ENCODE results near the gene IL12RB2. TPM values are rescaled to one million over a fixed set of nuclear protein-coding genes. Genes with fewer than 3 reads are reported as not detected.
"Not testable (repeated sequence)": the region's sequence is repeated elsewhere in the genome, so short reads cannot be mapped to it uniquely, and the experiment has no call there.

IL12RB2 gene
- total RNA-seq, 2 experiments from 2014 or later: 75.5 to 76.0 TPM

DNA sequence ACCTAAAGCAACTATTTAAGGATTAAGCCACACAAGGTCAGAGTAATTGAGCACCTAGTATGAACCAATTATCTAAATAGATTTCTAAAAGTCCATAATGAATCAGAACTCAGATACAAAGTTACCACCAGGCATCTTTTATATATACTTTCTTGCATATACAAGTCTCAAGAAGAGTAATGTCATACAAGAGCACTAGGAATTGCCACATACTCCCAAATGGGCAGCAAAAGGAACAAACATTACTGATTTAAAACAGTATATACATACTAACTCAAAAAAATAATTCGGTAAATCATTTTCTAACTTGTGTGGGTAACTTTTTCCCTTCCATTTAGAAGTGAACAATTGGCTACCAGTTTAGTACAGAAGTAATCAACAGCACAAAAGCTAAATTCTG lies 100.5 kb downstream of the IL12RB2 start:
- H3K27ac Mint-ChIP-seq: no peak overlapping the region
- ChIA-PET POLR2A (interaction anchor here (0.7 to 3.6 kb wide), 3 partner anchors 9 to 21 kb away, joined by 3 to 18 read pairs (median 3); partner anchors contain the start of gene SERBP1), CTCF (interaction anchor here (0.6 to 1.1 kb wide), 4 partner anchors 9 to 194 kb away, joined by 3 to 4 read pairs (median 4); no protein-coding TSS in a partner anchor)
- DNase-seq: no peak
- H3K27me3 Mint-ChIP-seq: no peaks in the 10 kb centered on the region
- H3K36me3 Mint-ChIP-seq (ENCODE audit: low read depth): peaks cover 42% of the 10 kb centered on the region
- peaks cover 3% of the 10 kb centered on the region for H3K4me1 Mint-ChIP-seq
- H3K4me3 Mint-ChIP-seq: no peak overlapping the region
- H3K9me3 Mint-ChIP-seq: no peaks in the 10 kb centered on the region

DNA sequence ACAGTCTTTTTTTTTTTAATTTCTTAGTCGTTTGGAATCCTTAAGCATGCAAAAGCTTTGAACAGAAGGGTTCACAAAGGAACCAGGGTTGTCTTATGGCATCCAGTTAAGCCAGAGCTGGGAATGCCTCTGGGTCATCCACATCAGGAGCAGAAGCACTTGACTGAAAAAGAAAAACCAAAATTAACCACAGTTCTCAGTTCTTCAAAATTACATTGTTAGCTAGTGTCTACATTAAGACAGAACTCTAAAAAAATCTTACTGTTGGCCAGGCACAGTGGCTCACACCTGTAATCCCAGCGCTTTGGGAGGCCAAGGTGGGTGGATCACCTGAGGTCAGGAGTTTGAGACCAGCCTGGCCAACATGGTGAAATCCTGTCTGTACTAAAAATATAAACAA lies 105.4 kb downstream of the IL12RB2 start:
- POLR2A ChIA-PET: interaction anchor here (1.8 kb wide), 1 partner anchor 16 kb away, joined by 8 read pairs; no protein-coding TSS in a partner anchor
- H3K27ac Mint-ChIP-seq, CTCF ChIA-PET, DNase-seq, H3K9me3 Mint-ChIP-seq, H3K27me3 Mint-ChIP-seq, H3K4me3 Mint-ChIP-seq: not testable (repeated sequence)
- Mint-ChIP-seq H3K4me1 (peaks cover 25% of the 10 kb centered on the region), H3K36me3 (ENCODE audit: low read depth) (peaks cover 75% of the 10 kb centered on the region)

DNA sequence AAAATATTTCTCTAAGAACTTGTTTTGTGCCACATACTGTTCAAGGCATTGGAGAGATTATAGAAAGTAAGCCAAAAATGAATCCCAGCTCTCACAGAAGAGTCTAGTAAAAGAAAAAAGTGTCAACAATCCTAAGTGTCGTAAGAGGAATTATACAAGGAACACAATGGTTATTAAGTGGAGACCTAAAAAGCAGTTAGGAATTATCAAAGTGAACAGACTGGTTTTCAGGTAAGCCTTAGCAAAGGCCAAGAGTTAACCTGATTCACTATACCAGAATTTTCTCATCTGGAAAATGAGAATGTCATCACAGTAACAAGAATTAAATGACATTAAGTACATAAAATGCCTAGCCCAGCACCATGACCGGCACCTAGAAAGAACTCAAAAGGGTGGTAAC lies 106.9 kb downstream of the IL12RB2 start:
- POLR2A ChIA-PET: interaction anchor here (1.5 to 3.4 kb wide), 2 partner anchors 14 to 78 kb away, joined by 4 to 22 read pairs; partner anchors contain the start of gene SERBP1
- Mint-ChIP-seq H3K27me3 (no peaks in the 10 kb centered on the region), H3K36me3 (ENCODE audit: low read depth) (peaks cover 84% of the 10 kb centered on the region), H3K27ac (no peak overlapping the region), H3K9me3 (no peaks in the 10 kb centered on the region), H3K4me1 (peaks cover 34% of the 10 kb centered on the region), H3K4me3 (no peak overlapping the region)
- CTCF ChIA-PET: interaction anchor here (1.5 kb wide), 1 partner anchor 14 kb away, joined by 5 read pairs; no protein-coding TSS in a partner anchor
- no peak for DNase-seq

DNA sequence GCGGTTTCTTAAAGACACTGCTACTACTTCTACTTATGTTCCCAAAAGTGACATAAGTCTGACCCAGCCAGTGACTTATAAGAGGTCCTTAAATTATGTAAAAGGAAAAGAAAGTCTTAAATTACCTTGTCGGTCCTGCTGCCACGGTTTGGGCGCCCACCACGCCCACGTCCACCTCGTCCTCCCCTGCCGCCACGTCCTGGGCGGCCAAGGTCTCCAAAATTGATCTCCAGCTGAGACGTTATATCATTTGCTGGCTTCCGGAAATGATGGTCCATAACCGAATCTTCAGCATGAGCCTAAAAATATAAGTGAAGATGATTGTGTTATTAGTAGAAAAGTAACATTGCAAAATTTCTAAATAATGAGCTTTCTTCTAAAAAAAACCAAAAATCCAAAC lies 107.4 kb downstream of the IL12RB2 start:
- H3K9me3 Mint-ChIP-seq: no peaks in the 10 kb centered on the region
- no peak for DNase-seq
- peaks cover 84% of the 10 kb centered on the region for H3K36me3 Mint-ChIP-seq (ENCODE audit: low read depth)
- H3K27me3 Mint-ChIP-seq: no peaks in the 10 kb centered on the region
- ChIA-PET CTCF (interaction anchor here (1.1 to 1.5 kb wide), 2 partner anchors 13 to 33 kb away, joined by 4 to 5 read pairs; no protein-coding TSS in a partner anchor), POLR2A (interaction anchor here (1.5 to 3.4 kb wide), 2 partner anchors 14 to 78 kb away, joined by 4 to 22 read pairs; partner anchors contain the start of gene SERBP1)
- no peak overlapping the region for H3K4me3 Mint-ChIP-seq
- no peak overlapping the region for H3K27ac Mint-ChIP-seq
- peaks cover 38% of the 10 kb centered on the region for H3K4me1 Mint-ChIP-seq

DNA sequence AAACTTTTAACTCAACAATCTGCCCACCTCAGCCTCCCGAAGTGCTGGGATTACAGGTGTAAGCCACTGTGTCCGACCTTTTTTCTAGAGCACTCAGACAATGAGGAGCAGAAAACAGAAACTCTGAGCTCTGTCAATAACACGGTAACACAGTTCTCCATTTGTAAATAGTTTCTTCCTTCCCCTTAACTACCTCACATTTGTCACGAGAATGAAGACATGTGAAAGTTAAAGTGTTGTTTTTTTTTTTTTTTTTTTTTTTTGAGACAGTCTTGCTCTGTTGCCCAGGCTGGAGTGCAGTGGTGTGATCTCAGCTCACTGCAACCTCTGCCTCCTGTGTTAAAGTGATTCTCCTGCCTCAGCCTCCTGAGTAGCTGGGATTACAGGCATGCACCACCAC lies 110.1 kb downstream of the IL12RB2 start:
- peaks cover 61% of the 10 kb centered on the region for H3K4me1 Mint-ChIP-seq
- peaks cover 89% of the 10 kb centered on the region for H3K36me3 Mint-ChIP-seq (ENCODE audit: low read depth)
- DNase-seq, H3K9me3 Mint-ChIP-seq, CTCF ChIA-PET, H3K27ac Mint-ChIP-seq, H3K4me3 Mint-ChIP-seq, H3K27me3 Mint-ChIP-seq: not testable (repeated sequence)
- POLR2A ChIA-PET: interaction anchor here (3.4 kb wide), 1 partner anchor 11 kb away, joined by 22 read pairs; the partner anchor contains the start of gene SERBP1

DNA sequence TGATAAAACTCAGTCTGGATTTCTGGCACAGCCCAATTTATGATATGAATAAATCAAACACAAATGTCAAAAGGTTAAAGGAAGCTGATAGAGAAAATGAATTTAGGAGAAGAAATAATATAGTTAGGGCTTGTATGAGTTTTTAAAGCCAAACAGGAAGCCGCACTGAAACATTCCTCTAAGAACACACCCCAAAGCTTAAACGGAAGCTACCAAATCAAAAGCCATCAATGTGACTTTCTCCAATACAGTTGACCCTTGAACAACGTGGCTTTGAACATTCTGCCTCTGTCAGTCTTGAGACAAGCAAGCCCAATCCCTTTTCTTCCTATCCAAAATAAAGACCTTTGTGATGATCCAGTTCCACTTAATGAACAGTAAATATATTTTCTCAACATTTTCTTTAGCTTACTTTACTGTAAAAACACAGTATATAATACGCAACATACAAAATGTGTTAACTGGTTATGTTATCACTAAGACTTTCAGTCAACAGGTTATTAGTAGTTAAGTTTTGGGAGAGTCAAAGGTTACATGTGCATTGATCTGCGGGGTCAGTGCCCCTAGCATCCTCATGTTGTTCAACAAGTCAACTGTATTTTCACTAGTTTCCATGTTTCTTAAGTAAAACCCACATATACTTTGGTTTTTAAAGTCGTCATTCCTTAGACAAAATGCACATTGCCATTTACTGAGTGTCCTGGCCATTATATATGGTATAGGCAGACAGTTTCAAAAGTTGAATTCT lies 111.3 kb downstream of the IL12RB2 start:
- no peaks in the 10 kb centered on the region for H3K9me3 Mint-ChIP-seq
- no peaks in the 10 kb centered on the region for H3K27me3 Mint-ChIP-seq
- H3K36me3 Mint-ChIP-seq (ENCODE audit: low read depth): peaks cover 94% of the 10 kb centered on the region
- POLR2A ChIA-PET: interaction anchor here (0.7 to 2.2 kb wide), 4 partner anchors 10 to 83 kb away, joined by 3 to 35 read pairs (median 4); partner anchors contain the start of gene SERBP1
- DNase-seq: no peak
- peak overlapping the region; percentile 52 for H3K27ac Mint-ChIP-seq
- CTCF ChIA-PET: interaction anchor here (0.7 to 1.9 kb wide), 4 partner anchors 9 to 255 kb away, joined by 3 to 7 read pairs (median 6); no protein-coding TSS in a partner anchor
- H3K4me1 Mint-ChIP-seq: peaks cover 68% of the 10 kb centered on the region
- H3K4me3 Mint-ChIP-seq: no peak overlapping the region

DNA sequence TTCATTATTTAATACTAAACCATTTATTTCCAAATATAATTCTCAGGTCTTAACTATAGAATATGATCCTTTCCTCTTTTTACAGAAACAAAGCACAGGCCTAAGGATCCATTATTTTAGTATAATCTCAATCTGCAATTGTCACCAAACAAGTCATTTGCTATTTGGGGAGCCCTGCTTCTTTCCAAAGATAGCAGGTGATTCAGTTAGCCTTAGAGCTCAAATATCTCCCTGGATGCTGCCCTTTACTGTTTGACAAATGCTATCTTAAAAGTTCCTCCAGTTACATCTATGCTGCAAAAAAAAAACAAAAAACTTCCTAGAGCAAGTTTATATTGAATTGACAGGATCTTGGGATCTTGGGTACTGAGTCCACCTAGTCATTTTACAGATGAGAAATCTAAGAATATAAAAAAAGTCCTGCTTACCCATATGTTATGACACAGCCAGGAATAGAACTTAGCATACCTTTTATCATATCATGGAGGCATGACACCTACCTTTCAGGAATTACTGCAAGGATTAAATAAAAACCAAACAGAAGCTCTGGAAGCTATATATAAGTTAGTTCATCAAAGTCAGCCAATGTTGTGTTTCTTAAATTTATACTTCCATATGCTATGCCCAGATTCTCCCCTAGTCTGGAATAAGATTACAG lies 113.3 kb downstream of the IL12RB2 start:
- peak overlapping the region; percentile 21 for H3K27ac Mint-ChIP-seq
- no peak overlapping the region for H3K4me3 Mint-ChIP-seq
- DNase-seq: no peak
- CTCF ChIA-PET: interaction anchor here (0.7 kb wide), 1 partner anchor 206 kb away, joined by 3 read pairs; no protein-coding TSS in a partner anchor
- H3K9me3 Mint-ChIP-seq: no peaks in the 10 kb centered on the region
- POLR2A ChIA-PET: interaction anchor here (1.2 to 1.4 kb wide), 2 partner anchors 9 to 85 kb away, joined by 4 read pairs; no protein-coding TSS in a partner anchor
- no peaks in the 10 kb centered on the region for H3K27me3 Mint-ChIP-seq
- H3K4me1 Mint-ChIP-seq: peaks cover 73% of the 10 kb centered on the region
- peaks cover 95% of the 10 kb centered on the region for H3K36me3 Mint-ChIP-seq (ENCODE audit: low read depth)

DNA sequence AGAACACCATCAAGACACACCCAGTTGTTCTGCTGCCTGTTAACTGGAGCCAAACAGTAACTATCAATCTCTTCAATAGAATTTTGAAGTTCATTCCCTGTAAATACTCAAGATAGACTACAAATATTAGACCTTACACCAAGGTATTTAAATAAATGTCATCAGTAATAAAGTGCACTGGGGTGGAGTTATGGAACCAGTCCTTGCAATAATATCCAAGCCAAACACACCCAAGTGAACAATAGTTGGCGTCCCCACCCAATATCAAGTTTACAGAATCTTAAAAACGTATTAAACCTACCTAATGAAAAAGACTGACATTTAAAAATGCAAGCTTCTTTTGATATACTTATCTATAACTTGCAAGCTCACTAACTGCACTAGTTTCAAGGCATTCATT lies 119.8 kb downstream of the IL12RB2 start:
- H3K4me1 Mint-ChIP-seq: peaks cover 57% of the 10 kb centered on the region
- no peaks in the 10 kb centered on the region for H3K27me3 Mint-ChIP-seq
- peak overlapping the region; percentile 51 for H3K27ac Mint-ChIP-seq
- no peaks in the 10 kb centered on the region for H3K9me3 Mint-ChIP-seq
- ChIA-PET POLR2A (interaction anchor here (1.3 to 7.2 kb wide), 9 partner anchors 8 to 120 kb away, joined by 3 to 80 read pairs (median 18); partner anchors contain the start of gene IL12RB2), CTCF (interaction anchor here (0.6 to 3.2 kb wide), 6 partner anchors 8 to 216 kb away, joined by 3 to 19 read pairs (median 6); no protein-coding TSS in a partner anchor)
- H3K4me3 Mint-ChIP-seq: peak overlapping the region; percentile 81
- no peak for DNase-seq
- peaks cover 76% of the 10 kb centered on the region for H3K36me3 Mint-ChIP-seq (ENCODE audit: low read depth)

DNA sequence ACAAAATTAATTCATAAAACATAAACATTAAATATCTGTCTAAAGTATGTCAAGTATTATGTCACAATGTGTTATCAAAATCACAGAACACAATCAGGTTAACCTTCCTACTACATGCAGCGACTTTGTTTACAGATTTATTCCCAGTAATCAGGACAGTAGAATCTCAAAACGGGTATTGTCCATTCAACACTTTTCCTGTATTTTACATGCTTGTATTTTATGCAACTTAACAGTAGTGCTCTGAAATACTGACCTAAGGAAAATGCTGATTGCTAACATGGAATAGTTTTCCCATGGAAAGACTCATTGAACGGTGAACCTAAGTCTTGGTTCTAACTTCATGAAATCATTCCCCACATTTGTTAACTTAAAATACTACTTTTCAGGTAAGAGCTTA lies 120.3 kb downstream of the IL12RB2 start:
- Mint-ChIP-seq H3K9me3 (no peaks in the 10 kb centered on the region), H3K4me3 (peak overlapping the region; percentile 81), H3K4me1 (peaks cover 54% of the 10 kb centered on the region), H3K27ac (peak overlapping the region; percentile 51), H3K36me3 (ENCODE audit: low read depth) (peaks cover 72% of the 10 kb centered on the region), H3K27me3 (no peaks in the 10 kb centered on the region)
- ChIA-PET CTCF (interaction anchor here (0.9 to 3.2 kb wide), 7 partner anchors 9 to 214 kb away, joined by 3 to 19 read pairs (median 6); no protein-coding TSS in a partner anchor), POLR2A (interaction anchor here (1.3 to 7.2 kb wide), 14 partner anchors 9 to 503 kb away, joined by 3 to 80 read pairs (median 14); partner anchors contain the start of genes DNAI4, GADD45A, IL12RB2 and MIER1)
- no peak for DNase-seq

DNA sequence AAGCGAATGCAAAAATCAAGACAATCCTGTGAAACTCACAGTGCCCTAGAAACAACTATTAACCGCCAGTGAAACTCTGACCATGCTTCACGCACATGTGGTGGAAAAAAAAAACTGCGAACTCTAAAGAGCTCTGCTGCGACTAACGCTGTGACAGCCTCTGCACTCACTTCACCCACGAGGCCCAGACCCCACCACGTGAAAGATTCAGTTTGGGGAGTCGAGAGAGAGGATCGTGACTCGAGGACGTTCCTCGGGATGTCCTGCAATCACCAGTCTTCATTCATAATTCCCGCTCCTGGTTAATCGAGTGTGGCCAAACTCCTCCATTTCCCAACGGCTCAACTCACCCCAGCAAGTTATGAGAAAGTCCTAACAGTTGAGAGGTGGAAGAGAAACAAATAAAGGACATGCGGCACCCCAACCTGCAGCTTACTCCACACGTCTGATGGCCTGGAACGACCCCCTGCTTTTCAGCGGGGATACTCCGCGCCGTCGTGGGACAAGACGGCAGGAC lies 121.4 kb downstream of the IL12RB2 start:
- H3K4me3 Mint-ChIP-seq: peak overlapping the region; percentile 81
- no peaks in the 10 kb centered on the region for H3K9me3 Mint-ChIP-seq
- peaks cover 60% of the 10 kb centered on the region for H3K36me3 Mint-ChIP-seq (ENCODE audit: low read depth)
- CTCF ChIA-PET: interaction anchor here (0.6 to 3.2 kb wide), 13 partner anchors 10 to 469 kb away, joined by 3 to 19 read pairs (median 4); no protein-coding TSS in a partner anchor
- POLR2A ChIA-PET: interaction anchor here (0.8 to 7.2 kb wide), 28 partner anchors 8 to 505 kb away, joined by 3 to 80 read pairs (median 8); partner anchors contain the start of genes DNAI4, GADD45A, IL12RB2 and MIER1
- no peaks in the 10 kb centered on the region for H3K27me3 Mint-ChIP-seq
- peak; percentile 36 for DNase-seq
- peaks cover 50% of the 10 kb centered on the region for H3K4me1 Mint-ChIP-seq
- H3K27ac Mint-ChIP-seq: peak overlapping the region; percentile 87

DNA sequence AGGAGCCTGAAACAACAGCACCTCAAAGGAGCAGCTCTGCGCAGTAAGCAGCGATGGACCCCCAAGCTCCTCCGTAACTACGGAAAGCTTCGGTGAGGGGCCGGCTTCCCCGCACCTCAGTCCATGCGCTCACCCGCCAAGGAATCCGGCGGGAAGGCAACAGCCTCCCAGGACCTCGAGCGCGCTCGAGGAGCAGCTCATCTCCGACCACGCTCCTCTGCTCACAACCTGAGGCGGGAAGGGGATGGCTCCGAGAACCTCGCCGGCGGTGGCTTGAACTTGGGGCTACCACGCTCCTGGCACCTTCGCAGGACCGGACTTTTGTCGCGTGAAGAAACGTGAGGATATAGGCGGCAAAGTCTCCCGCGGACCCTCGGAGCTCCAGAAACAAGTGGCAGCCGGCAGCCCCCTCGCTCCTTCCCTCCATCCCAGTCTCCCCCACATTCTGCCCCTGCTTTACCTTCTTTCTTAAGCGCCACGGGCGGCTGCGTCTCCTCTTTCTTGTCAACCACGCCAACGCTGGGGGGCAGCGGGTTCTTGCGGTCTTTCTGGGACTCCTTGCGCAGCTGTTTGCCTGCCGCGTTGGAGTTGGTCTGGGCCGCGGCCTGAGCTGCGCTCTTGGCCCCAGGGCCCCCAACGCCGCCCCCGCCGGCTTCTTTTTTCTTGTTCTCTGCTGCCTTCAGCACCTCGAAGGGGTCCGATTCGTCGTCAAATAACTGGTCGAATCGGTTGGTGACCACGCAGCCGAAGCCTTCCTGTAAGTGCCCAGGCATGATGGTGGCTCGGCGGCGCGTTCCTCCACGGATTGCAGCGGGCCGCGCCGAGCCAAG lies 122.1 kb downstream of the IL12RB2 start:
- DNase-seq: peak; percentile 40
- H3K36me3 Mint-ChIP-seq (ENCODE audit: low read depth): peaks cover 54% of the 10 kb centered on the region
- ChIA-PET CTCF (interaction anchor here (0.6 to 3.2 kb wide), 9 partner anchors 10 to 216 kb away, joined by 3 to 19 read pairs (median 6); no protein-coding TSS in a partner anchor), POLR2A (interaction anchor here (0.8 to 7.2 kb wide), 32 partner anchors 8 to 505 kb away, joined by 3 to 80 read pairs (median 6); partner anchors contain the start of genes DNAI4, GADD45A, IL12RB2 and IL23R)
- H3K9me3 Mint-ChIP-seq: no peaks in the 10 kb centered on the region
- H3K4me3 Mint-ChIP-seq: peak overlapping the region; percentile 81
- peaks cover 46% of the 10 kb centered on the region for H3K4me1 Mint-ChIP-seq
- peak overlapping the region; percentile 87 for H3K27ac Mint-ChIP-seq
- H3K27me3 Mint-ChIP-seq: no peaks in the 10 kb centered on the region

All from activated CD4-positive, alpha-beta memory T cell treated with anti-CD3 and anti-CD28 coated beads, Interleukin-2, amount 10 ng/mL, durations not matched to agents 7 days and 5 days (primary cell).